ENCODE measurements around the gene POLR1F. TPM values are rescaled to one million over a fixed set of nuclear protein-coding genes. Genes with fewer than 3 reads are reported as not detected.

The POLR1F gene
- total RNA-seq, 1 experiment from 2014 or later = 22.3 TPM

Small RNAs within 50 kb of the gene (microRNA-seq; reads per million reads assigned to microRNA genes)
- not detected for gene MIR3146 (ENCODE audit: borderline number of aligned reads)

Other genes starting within 250 kb of the POLR1F start
- 0.11 to 0.42 TPM (median 0.16 TPM) in 3 replicates for gene TMEM196, start 64.6 kb upstream of the POLR1F start, total RNA-seq (2021)

Measured in WTC11 (cell line).